ENCODE results near the gene RNF213. TPM values are rescaled to one million over a fixed set of nuclear protein-coding genes. Genes with fewer than 3 reads are reported as not detected.

RNF213 gene
- polyA plus RNA-seq, 4 donors, result 35.4 to 71.4 (median 53.0) TPM

DNA sequence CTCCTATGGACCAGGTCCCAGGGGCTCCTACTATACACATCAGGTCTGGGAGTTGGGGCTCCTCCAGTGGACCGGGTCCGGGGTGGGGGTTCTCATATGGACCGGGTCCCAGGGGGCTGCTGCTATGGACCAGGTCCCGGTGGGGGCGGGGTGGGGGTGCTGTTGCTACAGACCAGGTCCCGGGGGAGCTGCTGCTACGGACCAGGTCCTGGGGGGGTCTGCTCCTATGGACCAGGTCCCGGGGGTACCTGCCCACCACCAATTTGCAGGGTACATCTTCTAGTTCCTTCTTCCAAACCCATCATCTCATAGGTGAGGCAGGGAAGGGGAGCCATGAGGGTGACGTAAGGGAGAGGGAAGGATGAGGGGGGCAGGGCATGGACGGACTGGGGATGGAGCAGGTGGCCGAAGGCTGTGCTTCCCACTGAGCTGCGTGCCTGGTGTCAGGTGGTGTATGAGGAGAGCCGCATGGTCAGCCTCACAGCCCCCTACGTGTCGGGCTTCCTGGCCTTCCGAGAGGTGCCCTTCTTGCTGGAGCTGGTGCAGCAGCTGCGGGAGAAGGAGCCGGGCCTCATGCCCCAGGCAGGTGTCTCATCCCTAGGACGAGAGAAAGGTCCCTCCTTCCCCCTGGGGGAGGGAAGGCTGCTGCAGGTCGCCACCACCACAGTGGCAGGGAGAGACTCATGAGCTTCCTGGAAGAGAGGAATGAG, 160.9 kb downstream of the RNF213 start:
- peaks cover 0 to 36% (median 2%) of the 10 kb centered on the region in 3 donors for H3K36me3 ChIP-seq (ENCODE audit: control insufficient read depth in 3 of 3, insufficient read depth in 2 of 3, low read depth in 1 of 3, low read length in 3 of 3)
- no peaks in the 10 kb centered on the region for H3K27me3 ChIP-seq (ENCODE audit: control insufficient read depth in 3 of 3, insufficient read depth in 3 of 3, low read length in 3 of 3)
- no peak overlapping the region for H3K27ac ChIP-seq (ENCODE audit: low read depth in 1 of 3, low read length in 2 of 3)
- WGBS, 3 donors, result 62 to 74% (median 65%) methylated on average over 16 to 20 of the region's 20 CpGs
- FAIRE-seq (no peak), DNase-seq (no peak)
- H3K4me1 ChIP-seq (ENCODE audit: control insufficient read depth in 3 of 3, insufficient read depth in 2 of 3, low read depth in 1 of 3, low read length in 2 of 3), result no peaks in the 10 kb centered on the region
- H3K9me3 ChIP-seq (ENCODE audit: control insufficient read depth in 2 of 2, insufficient read depth in 1 of 2, low read depth in 1 of 2, low read length in 1 of 2), result no peaks in the 10 kb centered on the region
- H3K4me3 ChIP-seq (ENCODE audit: low read depth in 1 of 3, low read length in 3 of 3), result no peak overlapping the region

GRCh38 chr17:80422276-80422675, 161.6 kb downstream of the RNF213 start:
- FAIRE-seq, result no peak
- Histone ChIP-seq H3K4me3 (ENCODE audit: low read depth in 1 of 3, low read length in 3 of 3) (no peak overlapping the region), H3K27ac (ENCODE audit: low read depth in 1 of 3, low read length in 2 of 3) (no peak overlapping the region), H3K4me1 (ENCODE audit: control insufficient read depth in 3 of 3, insufficient read depth in 2 of 3, low read depth in 1 of 3, low read length in 2 of 3) (no peaks in the 10 kb centered on the region), H3K9me3 (ENCODE audit: control insufficient read depth in 2 of 2, insufficient read depth in 1 of 2, low read depth in 1 of 2, low read length in 1 of 2) (no peaks in the 10 kb centered on the region), H3K36me3 (ENCODE audit: control insufficient read depth in 3 of 3, insufficient read depth in 2 of 3, low read depth in 1 of 3, low read length in 3 of 3) (peaks cover 0 to 33% (median 2%) of the 10 kb centered on the region in 3 donors), H3K27me3 (ENCODE audit: control insufficient read depth in 3 of 3, insufficient read depth in 3 of 3, low read length in 3 of 3) (no peaks in the 10 kb centered on the region)
- 65 to 84% (median 68%) methylated on average over 14 to 17 of the region's 18 CpGs for WGBS, 3 donors
- DNase-seq, result no peak

DNA sequence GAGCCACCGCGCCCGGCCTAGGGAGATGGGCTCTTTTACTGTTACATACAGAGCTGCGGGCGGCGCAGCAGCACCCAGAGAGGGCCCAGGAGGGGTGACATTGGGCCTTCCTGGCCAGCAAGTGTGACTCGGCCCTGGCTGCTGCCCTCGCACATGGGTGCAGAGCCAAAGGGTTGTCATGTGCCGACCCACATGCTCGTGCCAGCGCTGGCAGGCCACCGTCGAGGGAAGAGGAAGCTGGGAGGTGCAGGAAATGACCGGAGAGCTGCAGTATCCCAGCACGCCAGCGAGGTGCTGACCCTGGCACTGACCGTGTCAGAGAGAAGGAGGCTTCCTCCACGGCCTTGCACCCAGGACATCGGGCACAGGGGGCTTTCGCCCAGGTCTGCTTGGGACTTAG, 162.3 kb downstream of the RNF213 start:
- no peak for DNase-seq
- FAIRE-seq, result no peak
- WGBS, 3 donors, result 76 to 78% (median 78%) methylated on average over 20 of the region's 20 CpGs
- Histone ChIP-seq H3K27me3 (ENCODE audit: control insufficient read depth in 3 of 3, insufficient read depth in 3 of 3, low read length in 3 of 3) (no peaks in the 10 kb centered on the region), H3K4me3 (ENCODE audit: low read depth in 1 of 3, low read length in 3 of 3) (no peak overlapping the region), H3K9me3 (ENCODE audit: control insufficient read depth in 2 of 2, insufficient read depth in 1 of 2, low read depth in 1 of 2, low read length in 1 of 2) (no peaks in the 10 kb centered on the region), H3K36me3 (ENCODE audit: control insufficient read depth in 3 of 3, insufficient read depth in 2 of 3, low read depth in 1 of 3, low read length in 3 of 3) (peaks cover 0 to 33% (median 2%) of the 10 kb centered on the region in 3 donors), H3K4me1 (ENCODE audit: control insufficient read depth in 3 of 3, insufficient read depth in 2 of 3, low read depth in 1 of 3, low read length in 2 of 3) (no peaks in the 10 kb centered on the region), H3K27ac (ENCODE audit: low read depth in 1 of 3, low read length in 2 of 3) (no peak overlapping the region)

DNA sequence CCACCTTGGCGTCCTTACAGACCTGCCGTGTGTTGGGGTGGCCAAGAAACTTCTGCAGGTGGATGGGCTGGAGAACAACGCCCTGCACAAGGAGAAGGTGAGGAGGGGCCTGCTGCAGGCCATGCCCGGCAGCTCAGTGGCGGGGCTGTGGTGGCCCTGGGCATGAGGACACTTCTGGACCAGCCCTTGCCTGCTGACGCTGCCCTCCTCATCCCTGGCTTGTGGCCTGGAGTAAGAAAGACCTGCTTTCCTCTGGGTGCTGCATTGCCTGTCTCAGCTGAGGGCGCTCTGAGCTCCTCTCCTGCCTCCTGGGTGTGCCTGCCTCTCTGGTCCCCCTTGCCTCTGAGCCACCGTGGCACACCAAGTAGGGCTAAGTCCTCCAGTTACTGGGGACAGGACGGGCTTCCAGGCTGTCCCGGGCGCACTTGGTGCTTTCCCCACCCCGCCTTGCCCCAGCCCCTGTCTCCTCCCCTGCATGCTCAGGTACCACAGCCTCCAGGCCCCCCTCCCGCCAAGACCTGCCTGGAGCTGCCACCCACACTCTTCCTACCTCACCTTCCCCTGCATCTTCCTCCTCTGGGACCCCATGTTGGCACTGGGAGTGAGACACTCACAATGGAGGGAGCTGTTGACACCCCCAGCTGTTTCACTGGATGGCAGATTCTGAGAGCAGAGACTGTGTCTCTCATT, 163.0 kb downstream of the RNF213 start:
- Histone ChIP-seq H3K4me1 (ENCODE audit: control insufficient read depth in 3 of 3, insufficient read depth in 2 of 3, low read depth in 1 of 3, low read length in 2 of 3) (no peaks in the 10 kb centered on the region), H3K36me3 (ENCODE audit: control insufficient read depth in 3 of 3, insufficient read depth in 2 of 3, low read depth in 1 of 3, low read length in 3 of 3) (peaks cover 0 to 33% (median 0%) of the 10 kb centered on the region in 3 donors), H3K9me3 (ENCODE audit: control insufficient read depth in 2 of 2, insufficient read depth in 1 of 2, low read depth in 1 of 2, low read length in 1 of 2) (no peaks in the 10 kb centered on the region), H3K4me3 (ENCODE audit: low read depth in 1 of 3, low read length in 3 of 3) (no peak overlapping the region), H3K27me3 (ENCODE audit: control insufficient read depth in 3 of 3, insufficient read depth in 3 of 3, low read length in 3 of 3) (no peaks in the 10 kb centered on the region), H3K27ac (ENCODE audit: low read depth in 1 of 3, low read length in 2 of 3) (no peak overlapping the region)
- no peak for DNase-seq
- 44 to 73% (median 45%) methylated on average over 10 to 13 of the region's 13 CpGs for WGBS, 3 donors
- no peak for FAIRE-seq

DNA sequence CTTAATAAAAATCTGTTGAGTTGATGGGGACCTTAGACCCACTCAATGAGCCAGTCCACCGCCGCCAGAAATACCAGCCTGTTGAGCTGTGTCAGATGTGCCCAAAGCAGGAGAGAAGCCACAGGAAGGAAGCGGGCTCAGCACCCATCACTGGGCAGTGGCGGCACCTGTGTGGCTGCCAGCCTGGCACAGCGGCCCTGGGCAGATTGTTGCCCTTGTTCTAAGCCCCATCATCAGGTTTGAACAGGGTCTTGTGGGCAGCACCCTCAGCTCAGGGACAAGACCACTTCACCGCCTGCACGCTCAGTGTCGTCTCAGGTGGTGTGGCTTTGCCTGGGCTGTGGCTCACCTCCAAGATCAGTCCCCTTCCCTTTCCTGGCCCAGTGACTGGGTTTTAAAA, 163.6 kb downstream of the RNF213 start:
- DNase-seq (no peak), FAIRE-seq (no peak)
- H3K27me3 ChIP-seq (ENCODE audit: control insufficient read depth in 3 of 3, insufficient read depth in 3 of 3, low read length in 3 of 3), result no peaks in the 10 kb centered on the region
- WGBS, 3 donors, result 66 to 83% (median 75%) methylated on average over 8 of the region's 8 CpGs
- H3K4me3 ChIP-seq (ENCODE audit: low read depth in 1 of 3, low read length in 3 of 3), result no peak overlapping the region
- peaks cover 0 to 36% (median 0%) of the 10 kb centered on the region in 3 donors for H3K36me3 ChIP-seq (ENCODE audit: control insufficient read depth in 3 of 3, insufficient read depth in 2 of 3, low read depth in 1 of 3, low read length in 3 of 3)
- no peaks in the 10 kb centered on the region for H3K9me3 ChIP-seq (ENCODE audit: control insufficient read depth in 2 of 2, insufficient read depth in 1 of 2, low read depth in 1 of 2, low read length in 1 of 2)
- no peak overlapping the region for H3K27ac ChIP-seq (ENCODE audit: low read depth in 1 of 3, low read length in 2 of 3)
- H3K4me1 ChIP-seq (ENCODE audit: control insufficient read depth in 3 of 3, insufficient read depth in 2 of 3, low read depth in 1 of 3, low read length in 2 of 3), result no peaks in the 10 kb centered on the region

DNA sequence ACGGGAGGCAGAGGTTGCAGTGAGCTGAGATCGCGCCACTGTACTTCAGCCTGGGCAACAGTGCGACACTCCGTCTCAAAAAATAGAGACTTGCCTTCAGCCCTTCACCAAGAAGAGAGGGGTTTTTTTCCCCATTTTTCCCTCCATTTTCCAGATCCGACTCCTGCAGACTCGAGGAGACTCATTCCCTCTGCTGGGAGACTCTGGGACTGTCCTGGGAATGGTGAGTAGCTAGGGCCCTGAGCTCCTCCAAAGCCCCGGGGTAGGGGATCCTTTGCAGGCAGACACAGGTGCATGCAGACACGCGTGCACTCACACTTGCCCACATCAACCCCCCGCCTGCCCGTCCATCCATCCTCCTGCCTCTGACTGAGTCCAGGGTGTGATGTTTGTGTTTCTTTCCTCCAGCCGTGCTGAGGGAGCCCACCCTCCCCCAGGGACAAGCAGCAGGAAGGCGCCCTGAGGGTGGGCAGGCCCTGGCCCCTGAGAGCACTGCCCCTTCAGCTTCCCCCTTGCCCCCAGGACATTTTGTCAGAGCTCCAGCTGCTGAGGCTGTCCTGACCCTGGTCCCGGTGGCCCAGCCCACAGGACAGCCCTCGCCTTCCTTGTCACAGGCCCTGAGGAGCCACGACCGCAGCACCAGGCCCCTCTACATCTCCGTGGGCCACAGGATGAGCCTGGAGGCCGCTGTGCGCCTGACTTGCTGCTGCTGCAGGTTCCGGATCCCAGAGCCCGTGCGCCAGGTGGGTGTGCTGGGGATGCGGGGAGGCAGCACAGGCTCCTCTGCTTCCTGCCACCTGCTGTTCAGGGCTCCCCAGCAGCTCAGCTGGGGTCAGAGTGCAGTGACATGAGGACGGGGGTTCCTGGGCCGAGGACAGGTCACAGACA, 164.5 kb downstream of the RNF213 start:
- H3K4me3 ChIP-seq (ENCODE audit: low read depth in 1 of 3, low read length in 3 of 3), result no peak overlapping the region
- no peak for FAIRE-seq
- peaks cover 0 to 38% (median 0%) of the 10 kb centered on the region in 3 donors for H3K36me3 ChIP-seq (ENCODE audit: control insufficient read depth in 3 of 3, insufficient read depth in 2 of 3, low read depth in 1 of 3, low read length in 3 of 3)
- no peaks in the 10 kb centered on the region for H3K4me1 ChIP-seq (ENCODE audit: control insufficient read depth in 3 of 3, insufficient read depth in 2 of 3, low read depth in 1 of 3, low read length in 2 of 3)
- DNase-seq, result no peak
- H3K9me3 ChIP-seq (ENCODE audit: control insufficient read depth in 2 of 2, insufficient read depth in 1 of 2, low read depth in 1 of 2, low read length in 1 of 2), result no peaks in the 10 kb centered on the region
- H3K27me3 ChIP-seq (ENCODE audit: control insufficient read depth in 3 of 3, insufficient read depth in 3 of 3, low read length in 3 of 3), result no peaks in the 10 kb centered on the region
- no peak overlapping the region for H3K27ac ChIP-seq (ENCODE audit: low read depth in 1 of 3, low read length in 2 of 3)
- WGBS, 3 donors, result 75 to 80% (median 76%) methylated on average over 27 of the region's 27 CpGs

- no peaks in the 10 kb centered on the region for H3K9me3 ChIP-seq (ENCODE audit: control insufficient read depth in 2 of 2, insufficient read depth in 1 of 2, low read depth in 1 of 2, low read length in 1 of 2)
- 85 to 89% (median 88%) methylated on average over 9 of the region's 9 CpGs for WGBS, 3 donors
Observed at GRCh38 chr17:80425835-80426426, 165.3 kb downstream of the RNF213 start.

More at GRCh38 chr17:80425835-80426426, 165.3 kb downstream of the RNF213 start:
- H3K27me3 ChIP-seq (ENCODE audit: control insufficient read depth in 3 of 3, insufficient read depth in 3 of 3, low read length in 3 of 3), result no peaks in the 10 kb centered on the region
- H3K4me1 ChIP-seq (ENCODE audit: control insufficient read depth in 3 of 3, insufficient read depth in 2 of 3, low read depth in 1 of 3, low read length in 2 of 3), result no peaks in the 10 kb centered on the region
- no peak overlapping the region for H3K27ac ChIP-seq (ENCODE audit: low read depth in 1 of 3, low read length in 2 of 3)
- H3K4me3 ChIP-seq (ENCODE audit: low read depth in 1 of 3, low read length in 3 of 3), result no peak overlapping the region
- H3K36me3 ChIP-seq (ENCODE audit: control insufficient read depth in 3 of 3, insufficient read depth in 2 of 3, low read depth in 1 of 3, low read length in 3 of 3), result peaks cover 0 to 46% (median 0%) of the 10 kb centered on the region in 3 donors
- FAIRE-seq (no peak), DNase-seq (no peak)
